GM18868 (cell line): Measurements from ENCODE around the gene SCARB2.

Source experiments
- ATAC-seq: cut with Tn5 transposase; IDR thresholded peaks from one replicate; pipeline ENCODE4 v1.9.1; 2021; ENCODE audit warnings: mild to moderate bottlenecking, moderate library complexity; ENCODE audit not compliant: unreplicated experiment

SCARB2 gene

GRCh38 chr4:76156635-76157034 is 57.0 kb downstream of the SCARB2 start:
- ATAC-seq, result no peak

GRCh38 chr4:76155979-76156378 is 57.6 kb downstream of the SCARB2 start:
- ATAC-seq, result no peak

GRCh38 chr4:76153356-76153755 is 60.3 kb downstream of the SCARB2 start:
- no peak for ATAC-seq

GRCh38 chr4:76148142-76148865 is 65.3 kb downstream of the SCARB2 start, which contains the start of gene NUP54:
NUP54 (minus strand) TSS chr4:76148397; CDS start chr4:76148374, 23 bp downstream.
- peak; percentile 99 for ATAC-seq

GRCh38 chr4:76147454-76148141 is 66.0 kb downstream of the SCARB2 start:
- peak; percentile 31 for ATAC-seq

- ATAC-seq, result no peak
These were observed 69.1 kb downstream of the SCARB2 start for GRCh38 chr4:76144546-76144945.

- ATAC-seq, result no peak
These were observed 72.4 kb downstream of the SCARB2 start for GRCh38 chr4:76141241-76141640.

GRCh38 chr4:76127754-76128153 is 85.9 kb downstream of the SCARB2 start:
- no peak for ATAC-seq

GRCh38 chr4:76125816-76126215 is 87.8 kb downstream of the SCARB2 start:
- ATAC-seq, result no peak

- no peak for ATAC-seq
These were observed 93.4 kb downstream of the SCARB2 start for GRCh38 chr4:76120199-76120598.

- no peak for ATAC-seq
These were observed 96.1 kb downstream of the SCARB2 start for GRCh38 chr4:76117536-76117935.

- no peak for ATAC-seq
These were observed 96.8 kb downstream of the SCARB2 start for GRCh38 chr4:76116821-76117220.
